GOT3 (cell line): Measurements from ENCODE around the gene TBC1D5.

Source experiments
- DNase-seq: peaks from one replicate; lab custom pipeline; 2025; ENCODE audit warnings: mixed read lengths; lab: John Stamatoyannopoulos, UW

Gene TBC1D5

GRCh38 chr3:17298038-17298437, 444.4 kb downstream of the TBC1D5 start:
- DNase-seq = no peak

GRCh38 chr3:17292556-17292955, 449.9 kb downstream of the TBC1D5 start:
- no peak for DNase-seq

- no peak for DNase-seq
Measured at GRCh38 chr3:17290894-17291293, 451.5 kb downstream of the TBC1D5 start.

GRCh38 chr3:17288839-17289399, 453.5 kb downstream of the TBC1D5 start:
- no peak for DNase-seq

- DNase-seq = no peak
Measured at GRCh38 chr3:17287006-17287689, 455.3 kb downstream of the TBC1D5 start.

GRCh38 chr3:17278006-17278405, 464.4 kb downstream of the TBC1D5 start:
- no peak for DNase-seq

- no peak for DNase-seq
Measured at GRCh38 chr3:17266846-17267245, 475.6 kb downstream of the TBC1D5 start.

- no peak for DNase-seq
Measured at GRCh38 chr3:17261627-17262369, 480.6 kb downstream of the TBC1D5 start.

- no peak for DNase-seq
Measured at GRCh38 chr3:17260257-17260656, 482.2 kb downstream of the TBC1D5 start.

- DNase-seq = no peak
Measured at GRCh38 chr3:17259685-17260084, 482.7 kb downstream of the TBC1D5 start.

GRCh38 chr3:17258823-17259436, 483.5 kb downstream of the TBC1D5 start:
- no peak for DNase-seq

- DNase-seq = no peak
Measured at GRCh38 chr3:17257269-17257668, 485.2 kb downstream of the TBC1D5 start.

- no peak for DNase-seq
Measured at GRCh38 chr3:17243621-17244020, 498.8 kb downstream of the TBC1D5 start.

- no peak for DNase-seq
Measured at GRCh38 chr3:17239417-17239816, 503.0 kb downstream of the TBC1D5 start.

- DNase-seq = no peak
Measured at GRCh38 chr3:17238023-17238422, 504.4 kb downstream of the TBC1D5 start.

GRCh38 chr3:17235310-17235709, 507.1 kb downstream of the TBC1D5 start:
- DNase-seq = no peak

- no peak for DNase-seq
Measured at GRCh38 chr3:17234382-17234781, 508.0 kb downstream of the TBC1D5 start.

- no peak for DNase-seq
Measured at GRCh38 chr3:17233398-17233800, 509.0 kb downstream of the TBC1D5 start.

- DNase-seq = no peak
Measured at GRCh38 chr3:17232442-17232841, 510.0 kb downstream of the TBC1D5 start.

GRCh38 chr3:17231537-17232261, 510.7 kb downstream of the TBC1D5 start:
- DNase-seq = no peak

- no peak for DNase-seq
Measured at GRCh38 chr3:17227472-17227871, 515.0 kb downstream of the TBC1D5 start.

GRCh38 chr3:17221529-17221928, 520.9 kb downstream of the TBC1D5 start:
- no peak for DNase-seq
